Adrenal gland (tissue), 12 donors: Measurements from ENCODE around the gene GRM4. TPM values are rescaled to one million over a fixed set of nuclear protein-coding genes. Genes with fewer than 3 reads are reported as not detected.

Experiments
- DNase-seq, 7 donors: peaks; one replicate each; pipeline ENCODE4 v3.0.0-alpha.2; 2019 to 2020
- H3K27ac ChIP-seq, 5 donors: fragments of 200-600 bp; sonication (generic) in 4 of 5; 1 replicate in 3 of 5; 2 replicates in 2 of 5; pipeline versions ENCODE4 v1.5.1 to v1.8.0; 2016 to 2020; ENCODE audit warnings: mild to moderate bottlenecking in 1 of 5
- H3K27me3 ChIP-seq: fragments of 200-600 bp; 2 replicates; pipeline ENCODE4 v1.8.0; 2021
- H3K36me3 ChIP-seq, 2 donors: fragments of 200-600 bp; replicated peaks in 1 of 2; 1 replicate in 1 of 2; 2 replicates in 1 of 2; pipeline versions ENCODE4 v1.5.1 to v1.8.0; 2018 to 2022
- H3K4me1 ChIP-seq, 2 donors: fragments of 200-600 bp; replicated peaks in 1 of 2; 1 replicate in 1 of 2; 2 replicates in 1 of 2; pipeline versions ENCODE4 v1.5.1 to v1.8.0; 2018 to 2021
- H3K4me3 ChIP-seq, 4 donors: fragments of 200-600 bp; sonication (generic) in 3 of 4; one replicate each; pipeline ENCODE4 v1.5.1; 2016 to 2018
- H3K9me3 ChIP-seq, 3 donors: fragments of 200-600 bp; sonication (generic) in 1 of 3; replicated peaks in 1 of 3; 1 replicate in 2 of 3; 2 replicates in 1 of 3; pipeline versions ENCODE4 v1.5.1 to v1.8.0; 2016 to 2021
- POLR2A ChIP-seq, 2 donors: fragments of 450-650 bp; IDR thresholded peaks; one replicate each; pipeline ENCODE4 v1.6.1; 2017; ENCODE audit warnings: antibody characterized with exemption in 2 of 2, mild to moderate bottlenecking in 2 of 2, moderate library complexity in 1 of 2
- WGBS, 4 donors: extraction: QIAGEN DNeasy Blood & Tissue Kit in 2 of 4; methylation state at CpG; one replicate each; pipeline versions ENCODE4 v1.1.5 to v1.1.7; 2013 to 2017; 5-methylcytosine and 5-hydroxymethylcytosine counted together
- intact Hi-C, 2 donors: fragments of 100-400 bp; cut with DNase I; formaldehyde crosslinking; loops; one replicate each; pipeline versions ENCODE4 v1.14.1 to v1.15.0; 2022 to 2023
- polyA plus RNA-seq, 3 donors: library from polyadenylated mRNA; stranded (reverse); fragments of 200-250 nt in 2 of 3; fragments of 350-450 nt in 1 of 3; fragmentation: Illumina TruSeq in 1 of 3; extraction: RNeasy Lipid Tissue Mini Kit (QIAGEN cat#74804) in 1 of 3; gene quantifications; one replicate each; pipeline ENCODE4 v1.2.3, GENCODE V29; 2013 to 2014
- total RNA-seq, 9 donors: library from RNA; depleted of rRNA in 4 of 9; stranded (reverse); fragments of >200 nt in 4 of 9; fragments of 120-200 nt in 1 of 9; fragmentation: NEBNext Ultra II Directional in 1 of 9; extraction: Animal tissue kit (Norgen Biotek cat#: 25700) in 1 of 9; gene quantifications; one replicate each; pipeline versions ENCODE4 v1.1.0 to v1.2.4, GENCODE V29; 2013 to 2023
- TF ChIP-seq, protein P1 (sequence below), 6 experiments: fragments of 450-650 bp in 4 of 6; fragments of 200-600 bp in 2 of 6; sonication (generic) in 1 of 6; IDR thresholded peaks; 1 replicate in 5 of 6; 2 replicates in 1 of 6; pipeline versions ENCODE4 v1.5.1 to v1.8.0; 2016 to 2021; ENCODE audit warnings: antibody characterized with exemption in 6 of 6, mild to moderate bottlenecking in 2 of 6, moderate library complexity in 1 of 6
- donor health status: healthy with polysubstance abuse.
- donor health status: Bipolar disorder and iron deficiency.
- donor health status: DM: yes; HTN: yes; CAD: no.
- donor health status: DM: no; HTN: no; CAD: no.
- donor health status: DM: no; HTN: no; CAD: no.
- donor health status: DM: yes; HTN: yes; CAD: no.

GRM4 gene
- total and polyA plus RNA-seq, 12 donors: 0.06 TPM; not detected in 11

DNA sequence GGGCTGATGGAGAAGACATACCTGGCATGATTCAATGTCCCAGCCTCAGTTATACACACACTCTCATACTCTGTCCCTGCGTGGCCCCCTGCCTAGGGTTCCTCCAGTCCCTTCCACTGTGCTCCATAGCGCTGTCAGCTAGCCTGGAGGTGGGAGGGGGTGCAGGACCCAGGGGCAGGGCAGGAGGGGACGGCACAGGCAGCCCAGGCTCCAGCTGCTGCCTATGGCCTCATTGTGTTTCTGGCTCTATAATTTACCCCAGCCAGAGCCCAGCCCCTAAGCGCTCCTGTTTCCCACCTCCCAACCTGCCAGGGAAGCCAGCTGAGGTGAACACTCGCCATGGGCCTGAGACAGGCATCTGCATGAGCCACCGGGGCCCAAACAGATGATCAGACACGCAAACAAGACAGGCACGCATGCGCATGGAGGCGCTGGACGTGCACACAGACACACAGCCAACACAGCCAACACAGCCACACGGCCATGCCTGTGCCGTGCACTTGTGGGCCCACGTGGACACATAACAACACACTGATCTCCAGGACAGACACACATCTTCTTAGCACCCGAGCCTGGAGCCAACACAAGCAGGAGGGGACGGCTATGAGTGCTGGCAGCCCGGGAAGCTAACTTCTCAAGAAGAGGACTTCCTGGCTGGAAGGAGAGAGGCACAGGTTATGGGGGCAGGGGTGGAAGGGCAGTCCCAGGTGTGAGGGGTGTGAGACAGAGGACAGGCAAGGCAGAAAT is 124.9 kb downstream of the GRM4 start:
- H3K27ac ChIP-seq: no peak overlapping the region
- TF ChIP-seq POLR2A (IDR thresholded peaks at IDR 0.05): no peak
- TF ChIP-seq, protein P1, sequence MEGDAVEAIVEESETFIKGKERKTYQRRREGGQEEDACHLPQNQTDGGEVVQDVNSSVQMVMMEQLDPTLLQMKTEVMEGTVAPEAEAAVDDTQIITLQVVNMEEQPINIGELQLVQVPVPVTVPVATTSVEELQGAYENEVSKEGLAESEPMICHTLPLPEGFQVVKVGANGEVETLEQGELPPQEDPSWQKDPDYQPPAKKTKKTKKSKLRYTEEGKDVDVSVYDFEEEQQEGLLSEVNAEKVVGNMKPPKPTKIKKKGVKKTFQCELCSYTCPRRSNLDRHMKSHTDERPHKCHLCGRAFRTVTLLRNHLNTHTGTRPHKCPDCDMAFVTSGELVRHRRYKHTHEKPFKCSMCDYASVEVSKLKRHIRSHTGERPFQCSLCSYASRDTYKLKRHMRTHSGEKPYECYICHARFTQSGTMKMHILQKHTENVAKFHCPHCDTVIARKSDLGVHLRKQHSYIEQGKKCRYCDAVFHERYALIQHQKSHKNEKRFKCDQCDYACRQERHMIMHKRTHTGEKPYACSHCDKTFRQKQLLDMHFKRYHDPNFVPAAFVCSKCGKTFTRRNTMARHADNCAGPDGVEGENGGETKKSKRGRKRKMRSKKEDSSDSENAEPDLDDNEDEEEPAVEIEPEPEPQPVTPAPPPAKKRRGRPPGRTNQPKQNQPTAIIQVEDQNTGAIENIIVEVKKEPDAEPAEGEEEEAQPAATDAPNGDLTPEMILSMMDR (IDR thresholded peaks at IDR 0.05): no peak
- DNase-seq: no peak
- intact Hi-C loops: no loop called here
- no peaks in the 10 kb centered on the region for H3K27me3 ChIP-seq
- WGBS, 4 donors: 73 to 82% (median 79%) methylated on average over 12 to 17 of the region's 17 CpGs
- no peaks in the 10 kb centered on the region for H3K9me3 ChIP-seq
- no peaks in the 10 kb centered on the region for H3K4me1 ChIP-seq
- no peak overlapping the region for H3K4me3 ChIP-seq
- H3K36me3 ChIP-seq: no peaks in the 10 kb centered on the region

DNA sequence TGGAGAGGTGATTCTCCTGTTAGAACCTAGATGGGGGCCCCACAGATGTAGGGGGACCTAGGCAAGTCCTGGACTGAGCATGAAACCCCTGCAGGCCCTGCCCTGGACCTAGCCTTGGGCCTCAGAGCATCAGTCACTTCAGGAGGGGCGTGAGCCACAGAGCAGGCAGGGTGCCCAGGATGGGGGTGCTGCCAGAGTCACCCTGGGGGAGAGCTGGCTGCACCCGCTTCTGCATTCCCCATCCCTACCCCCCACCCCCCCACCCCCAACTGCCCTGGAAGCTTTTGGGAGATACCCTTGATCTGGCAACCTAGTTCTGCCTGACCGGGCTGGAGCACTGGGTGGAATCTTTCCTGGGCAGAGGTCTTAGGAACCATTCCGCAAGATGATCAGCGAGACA is 125.6 kb downstream of the GRM4 start:
- DNase-seq: no peak
- TF ChIP-seq, protein P1 (IDR thresholded peaks at IDR 0.05): no peak
- TF ChIP-seq POLR2A (IDR thresholded peaks at IDR 0.05): no peak
- Histone ChIP-seq H3K9me3 (no peaks in the 10 kb centered on the region), H3K4me3 (no peak overlapping the region), H3K36me3 (no peaks in the 10 kb centered on the region), H3K4me1 (no peaks in the 10 kb centered on the region), H3K27ac (no peak overlapping the region), H3K27me3 (no peaks in the 10 kb centered on the region)
- 90 to 95% (median 93%) methylated on average over 3 to 5 of the region's 5 CpGs for WGBS, 4 donors
- intact Hi-C loops: no loop called here

DNA sequence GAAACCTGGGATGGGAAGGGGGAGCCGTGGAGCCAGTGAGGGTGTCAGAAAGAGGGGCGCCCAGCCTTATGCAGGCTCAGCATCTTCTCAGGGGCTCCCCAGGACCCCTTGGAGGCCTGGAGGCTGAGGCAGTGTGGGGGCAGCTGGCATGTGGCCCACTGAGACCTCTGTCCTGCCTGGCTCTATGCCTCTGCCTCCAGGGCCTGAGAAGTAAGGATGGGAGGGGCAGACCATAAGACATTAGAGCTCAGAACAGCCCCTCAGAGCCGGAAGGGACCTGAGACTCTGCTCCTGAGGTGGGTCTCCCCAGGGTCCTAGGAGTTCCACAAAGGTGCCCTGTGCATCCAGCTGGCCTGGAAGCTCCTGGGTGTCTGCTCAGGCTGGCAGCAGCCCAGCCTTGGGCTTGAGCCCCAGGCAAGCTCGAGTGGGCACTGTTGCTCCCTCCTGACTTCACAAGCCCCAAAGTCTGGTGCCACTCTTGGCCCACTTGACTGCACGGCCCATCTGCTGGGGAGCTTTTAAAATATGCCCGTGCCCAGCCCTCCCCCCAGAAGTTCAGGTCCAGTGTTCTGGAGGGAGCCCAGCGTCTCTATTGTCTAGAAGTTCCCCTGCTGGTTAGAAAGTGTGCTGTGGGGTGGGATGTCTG is 126.8 kb downstream of the GRM4 start:
- 68 to 80% (median 69%) methylated on average over 4 to 7 of the region's 7 CpGs for WGBS, 4 donors
- intact Hi-C loops: no loop called here
- no peaks in the 10 kb centered on the region for H3K27me3 ChIP-seq
- no peaks in the 10 kb centered on the region for H3K9me3 ChIP-seq
- no peak for DNase-seq
- no peaks in the 10 kb centered on the region for H3K36me3 ChIP-seq
- no peak overlapping the region for H3K27ac ChIP-seq
- no peaks in the 10 kb centered on the region for H3K4me1 ChIP-seq
- H3K4me3 ChIP-seq: no peak overlapping the region
- TF ChIP-seq, protein P1 (IDR thresholded peaks at IDR 0.05): no peak

DNA sequence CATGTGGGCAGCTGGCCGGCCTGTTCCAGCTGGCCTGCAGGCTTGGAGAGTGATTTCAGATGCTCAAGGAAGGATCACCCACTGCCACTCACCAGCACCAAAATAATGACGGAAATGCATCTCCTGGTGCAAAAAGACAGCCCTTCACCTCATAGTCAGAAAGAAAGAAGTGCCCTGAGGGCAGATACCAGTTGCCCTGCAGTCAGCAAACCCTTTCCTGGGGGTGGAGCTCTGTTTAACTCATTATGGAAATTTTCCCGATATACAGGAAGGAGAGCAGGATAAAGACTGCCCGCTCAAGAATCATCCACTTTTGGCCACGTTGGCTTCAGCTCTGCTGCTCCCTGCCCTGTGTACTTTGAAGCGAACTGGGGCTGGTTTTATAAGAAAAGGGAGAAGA is 127.9 kb downstream of the GRM4 start:
- no peaks in the 10 kb centered on the region for H3K27me3 ChIP-seq
- no peak overlapping the region for H3K4me3 ChIP-seq
- no peaks in the 10 kb centered on the region for H3K4me1 ChIP-seq
- intact Hi-C loops: no loop called here
- WGBS, 4 donors: 79 to 90% (median 81%) methylated on average over 5 to 6 of the region's 6 CpGs
- no peak for DNase-seq
- H3K36me3 ChIP-seq: no peaks in the 10 kb centered on the region
- H3K27ac ChIP-seq: no peak overlapping the region
- no peaks in the 10 kb centered on the region for H3K9me3 ChIP-seq
- TF ChIP-seq POLR2A (IDR thresholded peaks at IDR 0.05): no peak
- TF ChIP-seq, protein P1 (IDR thresholded peaks at IDR 0.05): no peak
